C4-2B (cell line): ENCODE measurements around the gene MMADHC.

Experiments used
- H3K27ac ChIP-seq: fragments of 450-650 bp; 2 replicates; pipeline ENCODE4 v1.5.1; 2017
- CTCF ChIP-seq: fragments of 450-650 bp; conservative IDR thresholded peaks from 2 replicates; pipeline ENCODE4 v1.5.1; 2017; ENCODE audit warnings: mild to moderate bottlenecking
- ZFX ChIP-seq: fragments of 450-650 bp; IDR thresholded peaks from 2 replicates; pipeline ENCODE4 v1.6.1; 2017

The MMADHC gene

GRCh38 chr2:149528983-149529382 is 58.6 kb downstream of the MMADHC start:
- TF ChIP-seq ZFX: no peak
- no peak overlapping the region for H3K27ac ChIP-seq

GRCh38 chr2:149527998-149528755 is 59.4 kb downstream of the MMADHC start:
- H3K27ac ChIP-seq: no peak overlapping the region
- no peak for TF ChIP-seq CTCF
- no peak for TF ChIP-seq ZFX

GRCh38 chr2:149526689-149527088 is 60.9 kb downstream of the MMADHC start:
- TF ChIP-seq CTCF (no peak), ZFX (no peak)
- no peak overlapping the region for H3K27ac ChIP-seq

GRCh38 chr2:149525323-149525722 is 62.3 kb downstream of the MMADHC start:
- TF ChIP-seq ZFX (no peak), CTCF (no peak)
- no peak overlapping the region for H3K27ac ChIP-seq
